IPS-18a (cell line): ENCODE data around the gene CCDC88B.

Experiments used
- H3K27ac ChIP-seq: one replicate; pipeline ENCODE4 v1.5.1; 2013; ENCODE audit warnings: low read length
- H3K27me3 ChIP-seq: one replicate; pipeline ENCODE4 v1.6.1; 2013; ENCODE audit warnings: mild to moderate bottlenecking, low read length; ENCODE audit not compliant: control insufficient read depth, insufficient read depth
- H3K36me3 ChIP-seq: one replicate; pipeline ENCODE4 v1.6.1; 2013; ENCODE audit warnings: low read depth, low read length; ENCODE audit not compliant: control insufficient read depth
- H3K4me1 ChIP-seq: one replicate; pipeline ENCODE4 v1.6.1; 2013; ENCODE audit warnings: low read depth, low read length; ENCODE audit not compliant: control insufficient read depth
- H3K4me3 ChIP-seq: one replicate; pipeline ENCODE4 v1.5.1; 2013; ENCODE audit warnings: low read length
- H3K9ac ChIP-seq: one replicate; pipeline ENCODE4 v1.6.1; 2013; ENCODE audit warnings: mild to moderate bottlenecking, low read length, moderate library complexity
- H3K9me3 ChIP-seq: one replicate; pipeline ENCODE4 v1.6.1; 2013; ENCODE audit warnings: low read depth, low read length; ENCODE audit not compliant: control insufficient read depth

The CCDC88B gene

DNA sequence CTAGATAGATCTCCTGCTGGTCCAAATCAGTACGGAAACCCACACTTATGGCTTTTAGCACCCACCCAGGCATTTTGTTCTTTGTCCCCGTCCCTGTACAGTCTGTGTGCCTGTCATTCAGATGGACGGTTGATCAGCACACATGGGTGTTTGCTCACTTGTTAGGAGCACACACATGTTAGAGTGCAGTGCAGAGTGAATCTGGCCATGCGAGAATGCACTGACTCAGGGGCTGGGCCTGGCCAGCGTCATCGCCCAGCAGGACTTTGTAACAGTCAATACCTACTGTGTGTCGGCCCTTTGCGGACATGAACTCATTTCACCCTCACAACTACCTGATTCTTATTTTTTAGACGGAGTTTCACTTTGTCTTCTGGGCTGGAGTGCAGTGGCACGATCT, 22.3 kb downstream of the CCDC88B start:
- Histone ChIP-seq H3K4me1 (peaks cover 8% of the 10 kb centered on the region), H3K4me3 (no peak overlapping the region), H3K9me3 (no peaks in the 10 kb centered on the region), H3K27me3 (peaks cover 3% of the 10 kb centered on the region), H3K27ac (no peak overlapping the region), H3K36me3 (peaks cover 12% of the 10 kb centered on the region), H3K9ac (no peak overlapping the region)

DNA sequence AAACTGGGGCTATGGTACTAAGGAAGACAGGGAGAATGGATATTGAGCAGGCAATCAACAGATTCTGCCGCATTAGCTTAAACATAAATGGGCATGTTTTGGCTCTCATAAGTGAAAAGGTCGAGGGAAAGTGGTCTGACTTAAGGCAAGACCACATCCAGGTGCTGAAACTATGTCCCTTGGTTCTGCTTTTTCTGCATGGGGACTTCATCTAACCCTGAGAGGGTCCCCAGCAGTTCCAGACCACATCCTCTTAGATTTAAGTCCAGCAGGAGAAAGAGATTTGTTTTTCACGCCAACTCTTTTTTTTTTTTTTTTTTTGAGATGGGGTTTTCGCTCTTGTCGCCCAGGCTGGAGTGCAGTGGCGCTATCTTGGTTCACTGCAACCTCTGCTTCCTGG, 24.4 kb downstream of the CCDC88B start:
- Histone ChIP-seq H3K27ac (no peak overlapping the region), H3K4me1 (peaks cover 3% of the 10 kb centered on the region), H3K27me3 (no peaks in the 10 kb centered on the region), H3K9me3 (no peaks in the 10 kb centered on the region), H3K36me3 (peaks cover 12% of the 10 kb centered on the region), H3K4me3 (no peak overlapping the region), H3K9ac (no peak overlapping the region)

DNA sequence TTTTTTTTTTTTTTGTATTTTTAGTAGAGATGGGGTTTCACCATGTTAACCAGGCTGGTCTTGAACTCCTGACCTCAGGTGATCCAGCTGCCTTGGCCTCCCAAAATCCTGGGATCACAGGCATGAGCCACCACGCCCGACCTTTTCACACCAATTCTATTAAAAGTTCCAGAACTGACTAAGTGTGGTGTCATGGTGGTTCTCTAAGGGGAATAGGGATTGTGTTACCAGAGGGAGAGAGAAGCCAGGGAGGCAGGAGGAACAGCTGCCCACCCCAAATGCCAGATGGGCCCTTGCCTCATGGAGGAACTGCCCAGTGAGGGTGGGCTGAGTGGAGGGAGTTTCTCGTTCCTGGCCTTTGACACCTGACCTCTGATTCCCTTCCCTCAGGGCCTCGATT, 24.9 kb downstream of the CCDC88B start:
- no peaks in the 10 kb centered on the region for H3K27me3 ChIP-seq
- no peaks in the 10 kb centered on the region for H3K9me3 ChIP-seq
- no peaks in the 10 kb centered on the region for H3K4me1 ChIP-seq
- no peak overlapping the region for H3K4me3 ChIP-seq
- no peak overlapping the region for H3K9ac ChIP-seq
- H3K36me3 ChIP-seq, result peaks cover 12% of the 10 kb centered on the region
- H3K27ac ChIP-seq, result no peak overlapping the region

DNA sequence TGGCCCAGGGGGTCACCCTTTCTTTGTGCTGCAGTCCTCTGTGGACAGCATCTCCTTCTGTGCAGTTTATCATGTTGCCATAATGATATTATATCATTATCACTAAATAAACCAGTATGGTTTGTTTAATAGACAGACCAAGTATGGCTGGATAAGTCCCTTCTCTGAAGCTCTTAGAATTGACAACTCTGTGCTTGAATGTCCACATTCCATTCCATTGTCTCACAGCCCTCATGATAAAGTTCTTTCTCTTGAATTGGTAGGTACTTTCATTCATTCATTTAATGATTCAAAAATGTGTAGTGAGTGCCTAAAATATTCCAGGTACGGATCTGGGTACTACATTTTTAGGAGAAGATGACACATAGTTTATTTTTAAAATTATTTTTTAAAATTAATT, 26.7 kb downstream of the CCDC88B start:
- H3K9me3 ChIP-seq, result no peaks in the 10 kb centered on the region
- H3K4me3 ChIP-seq, result no peak overlapping the region
- peaks cover 11% of the 10 kb centered on the region for H3K36me3 ChIP-seq
- H3K27me3 ChIP-seq, result no peaks in the 10 kb centered on the region
- no peak overlapping the region for H3K27ac ChIP-seq
- H3K4me1 ChIP-seq, result no peaks in the 10 kb centered on the region
- H3K9ac ChIP-seq, result no peak overlapping the region

DNA sequence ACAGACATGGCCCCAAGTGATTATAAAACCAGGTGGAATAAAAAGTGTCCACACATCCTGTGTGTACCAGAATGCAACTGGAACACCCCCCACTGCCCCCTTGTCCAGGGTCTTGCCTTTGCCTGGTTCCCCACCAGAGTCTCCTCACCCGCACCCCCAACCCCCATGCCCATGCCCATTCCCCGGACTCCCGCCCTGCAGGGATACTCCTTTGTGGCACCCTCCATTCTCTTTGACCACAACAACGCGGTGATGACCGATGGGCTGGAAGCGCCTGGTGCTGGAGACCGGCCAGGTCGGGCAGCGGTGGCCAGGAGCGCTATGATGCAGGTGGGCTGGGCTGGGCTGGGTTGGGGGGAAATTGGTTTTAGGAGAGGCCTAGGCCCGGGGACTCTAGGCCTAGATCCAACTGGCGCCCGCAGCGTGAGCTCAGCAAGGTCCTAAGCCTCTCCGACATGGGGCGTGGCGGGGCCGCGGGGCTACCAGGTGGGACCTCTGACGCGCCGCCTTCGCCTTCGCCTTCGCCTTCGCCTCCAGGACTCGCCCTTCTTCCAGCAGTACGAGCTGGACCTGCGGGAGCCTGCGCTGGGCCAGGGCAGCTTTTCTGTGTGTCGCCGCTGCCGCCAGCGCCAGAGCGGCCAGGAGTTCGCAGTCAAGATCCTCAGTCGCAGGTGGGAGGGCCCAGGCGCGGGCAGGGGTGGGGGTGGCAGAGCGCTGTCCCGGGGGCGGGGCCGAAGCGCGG, 28.1 kb downstream of the CCDC88B start:
- peaks cover 3% of the 10 kb centered on the region for H3K36me3 ChIP-seq
- no peaks in the 10 kb centered on the region for H3K4me1 ChIP-seq

DNA sequence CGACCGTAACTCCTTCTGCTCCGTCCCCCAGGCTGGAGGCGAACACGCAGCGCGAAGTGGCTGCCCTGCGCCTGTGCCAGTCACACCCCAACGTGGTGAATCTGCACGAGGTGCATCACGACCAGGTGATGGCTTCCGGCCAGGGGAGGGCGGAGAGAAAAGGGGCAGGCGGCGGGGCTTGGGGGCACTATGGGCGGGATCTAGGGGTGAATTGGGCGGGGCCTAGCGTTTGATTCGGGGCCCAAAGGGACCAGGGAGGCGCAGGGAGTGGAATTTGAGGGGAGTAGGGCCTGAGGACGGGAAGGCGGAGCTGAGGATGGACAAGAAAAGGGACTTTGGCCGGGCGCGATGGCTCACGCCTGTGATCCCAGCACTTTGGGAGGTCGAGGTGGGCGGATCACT, 28.7 kb downstream of the CCDC88B start:
- Histone ChIP-seq H3K4me1 (no peaks in the 10 kb centered on the region), H3K4me3 (no peak overlapping the region)

More for the DNA sequence above, 28.1 kb downstream of the CCDC88B start:
- H3K27ac ChIP-seq, result no peak overlapping the region
- no peaks in the 10 kb centered on the region for H3K9me3 ChIP-seq
- no peak overlapping the region for H3K9ac ChIP-seq
- H3K4me3 ChIP-seq, result no peak overlapping the region
- H3K27me3 ChIP-seq, result no peaks in the 10 kb centered on the region

DNA sequence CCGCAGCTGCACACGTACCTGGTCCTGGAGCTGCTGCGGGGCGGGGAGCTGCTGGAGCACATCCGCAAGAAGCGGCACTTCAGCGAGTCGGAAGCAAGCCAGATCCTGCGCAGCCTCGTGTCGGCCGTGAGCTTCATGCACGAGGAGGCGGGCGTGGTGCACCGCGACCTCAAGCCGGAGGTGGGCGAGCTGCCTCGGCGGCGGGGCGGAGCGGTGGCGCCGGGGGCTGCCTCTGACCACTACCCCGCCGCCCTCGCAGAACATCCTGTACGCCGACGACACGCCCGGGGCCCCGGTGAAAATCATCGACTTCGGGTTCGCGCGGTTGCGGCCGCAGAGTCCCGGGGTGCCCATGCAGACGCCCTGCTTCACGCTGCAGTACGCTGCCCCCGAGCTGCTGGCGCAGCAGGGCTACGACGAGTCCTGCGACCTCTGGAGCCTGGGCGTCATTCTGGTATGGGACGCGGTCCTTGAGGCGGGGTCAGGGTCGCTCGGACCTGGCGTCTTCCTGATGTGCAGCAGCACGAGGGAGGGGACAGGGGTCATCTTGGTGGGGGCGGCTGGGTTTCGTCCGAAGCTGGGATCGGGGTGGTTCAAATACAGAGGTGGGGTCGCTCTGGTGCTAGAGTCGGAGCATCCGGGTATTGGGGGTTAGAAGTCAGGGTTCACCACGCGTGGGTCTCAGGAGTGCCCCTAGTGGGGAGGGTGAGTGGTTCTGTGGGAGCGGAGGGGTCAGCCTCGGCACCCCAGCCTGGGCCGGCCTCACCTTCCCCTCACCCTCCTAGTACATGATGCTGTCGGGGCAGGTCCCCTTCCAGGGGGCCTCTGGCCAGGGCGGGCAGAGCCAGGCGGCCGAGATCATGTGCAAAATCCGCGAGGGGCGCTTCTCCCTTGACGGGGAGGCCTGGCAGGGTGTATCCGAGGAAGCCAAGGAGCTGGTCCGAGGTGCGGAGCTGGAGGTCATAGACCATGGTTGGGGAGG, 29.7 kb downstream of the CCDC88B start:
- Histone ChIP-seq H3K4me3 (no peak overlapping the region), H3K27me3 (no peaks in the 10 kb centered on the region), H3K4me1 (no peaks in the 10 kb centered on the region), H3K9ac (no peak overlapping the region), H3K27ac (no peak overlapping the region), H3K36me3 (peaks cover 3% of the 10 kb centered on the region), H3K9me3 (no peaks in the 10 kb centered on the region)

More for the DNA sequence above, 28.7 kb downstream of the CCDC88B start:
- no peaks in the 10 kb centered on the region for H3K9me3 ChIP-seq
- no peaks in the 10 kb centered on the region for H3K27me3 ChIP-seq
- H3K27ac ChIP-seq, result no peak overlapping the region
- no peak overlapping the region for H3K9ac ChIP-seq
- H3K36me3 ChIP-seq, result peaks cover 3% of the 10 kb centered on the region

DNA sequence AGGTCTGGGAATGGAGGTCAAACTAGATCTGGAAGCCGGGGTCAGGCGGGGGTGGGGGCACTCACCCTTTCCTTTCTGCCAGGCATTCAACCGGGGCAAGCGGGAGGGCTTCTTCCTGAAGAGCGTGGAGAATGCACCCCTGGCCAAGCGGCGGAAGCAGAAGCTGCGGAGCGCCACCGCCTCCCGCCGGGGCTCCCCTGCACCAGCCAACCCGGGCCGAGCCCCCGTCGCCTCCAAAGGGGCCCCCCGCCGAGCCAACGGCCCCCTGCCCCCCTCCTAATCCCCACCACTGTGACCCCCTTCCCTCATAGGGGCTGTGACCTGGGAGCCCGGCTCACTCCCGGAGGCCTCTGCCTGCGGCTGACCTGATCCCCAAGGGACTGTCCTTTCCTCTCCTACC, 31.2 kb downstream of the CCDC88B start:
- Histone ChIP-seq H3K4me1 (no peaks in the 10 kb centered on the region), H3K27ac (no peak overlapping the region), H3K36me3 (peaks cover 3% of the 10 kb centered on the region), H3K9ac (no peak overlapping the region), H3K4me3 (no peak overlapping the region), H3K27me3 (no peaks in the 10 kb centered on the region), H3K9me3 (no peaks in the 10 kb centered on the region)

DNA sequence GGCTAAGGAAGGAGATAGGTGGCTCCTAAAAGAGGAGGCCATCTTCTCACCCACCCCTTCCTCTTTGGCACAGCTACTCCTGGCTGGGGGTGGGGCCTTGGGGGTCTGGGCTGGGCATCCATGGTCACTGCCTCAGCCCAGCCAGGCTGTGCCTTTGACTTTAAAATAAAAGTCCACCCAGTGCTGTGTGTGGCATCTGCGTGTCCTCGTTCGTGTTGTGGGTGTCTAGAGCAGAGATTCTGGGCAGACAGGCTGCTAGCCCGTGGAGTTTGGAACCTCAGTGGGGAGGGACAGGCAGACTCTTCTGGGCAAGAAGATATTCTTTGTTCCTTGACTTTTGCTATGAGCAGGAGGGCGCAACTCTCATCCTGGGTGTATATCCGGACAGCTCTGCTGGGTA, 32.0 kb downstream of the CCDC88B start:
- Histone ChIP-seq H3K27ac (no peak overlapping the region), H3K4me3 (no peak overlapping the region), H3K36me3 (no peaks in the 10 kb centered on the region), H3K9ac (no peak overlapping the region), H3K4me1 (no peaks in the 10 kb centered on the region), H3K27me3 (no peaks in the 10 kb centered on the region), H3K9me3 (no peaks in the 10 kb centered on the region)

DNA sequence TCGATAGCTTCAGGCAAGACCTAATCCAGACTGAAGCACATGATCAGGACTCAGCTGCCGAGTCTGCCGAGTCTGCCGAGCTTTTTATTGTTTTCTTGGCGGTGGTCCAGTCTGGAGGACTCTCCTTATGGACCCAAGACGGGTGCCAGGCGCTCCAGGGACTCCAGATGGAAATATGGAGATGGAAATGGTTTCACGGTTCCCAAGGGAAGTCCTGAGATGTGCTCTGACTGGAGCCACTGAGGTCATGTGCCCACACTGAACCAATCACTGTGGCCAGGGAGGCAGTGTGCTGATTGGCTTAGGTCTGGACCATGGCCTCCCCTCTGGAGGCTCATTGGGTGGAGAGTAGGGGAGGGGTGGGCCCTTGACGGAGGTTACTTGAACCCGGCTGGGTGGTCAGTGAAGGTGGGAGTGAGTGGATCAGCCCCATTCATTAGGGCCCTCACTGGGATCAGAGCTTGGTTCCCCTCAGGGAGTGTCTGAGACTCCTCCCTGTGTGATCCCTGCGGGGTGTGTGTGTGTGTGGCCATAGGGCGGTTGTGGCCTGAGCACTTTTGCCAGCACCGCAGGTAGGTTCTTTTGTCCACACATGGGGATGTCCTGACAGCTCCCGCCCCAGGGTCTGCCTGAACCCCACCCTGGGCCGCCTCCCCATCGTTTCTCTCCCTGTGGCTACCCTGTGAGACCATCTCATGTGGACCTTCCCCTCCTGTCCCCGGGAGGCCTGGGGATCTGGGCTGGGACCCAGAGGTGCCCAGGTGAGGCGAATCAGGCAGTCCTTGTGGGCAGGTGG, 33.0 kb downstream of the CCDC88B start:
- Histone ChIP-seq H3K27ac (no peak overlapping the region), H3K4me3 (no peak overlapping the region), H3K27me3 (no peaks in the 10 kb centered on the region), H3K9ac (no peak overlapping the region), H3K36me3 (no peaks in the 10 kb centered on the region), H3K9me3 (no peaks in the 10 kb centered on the region), H3K4me1 (no peaks in the 10 kb centered on the region)

DNA sequence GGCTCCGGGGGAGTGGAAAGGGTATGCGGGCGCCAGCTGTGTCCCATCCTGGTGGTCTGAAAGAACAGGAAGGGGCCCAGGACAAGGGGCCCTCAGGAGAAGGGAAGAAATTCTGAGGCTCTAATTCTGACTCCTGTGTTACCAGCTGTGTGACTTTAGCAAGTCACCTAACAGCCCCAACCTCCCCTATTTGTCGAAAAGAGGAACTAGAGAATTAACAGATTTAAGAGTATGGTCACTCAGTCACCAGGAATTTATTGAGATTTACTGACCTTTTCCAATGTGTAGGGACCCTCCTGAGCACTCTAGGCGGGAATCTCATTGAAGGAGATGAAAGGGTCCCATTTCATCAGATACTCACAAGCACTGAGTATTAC, 33.6 kb downstream of the CCDC88B start:
- no peaks in the 10 kb centered on the region for H3K27me3 ChIP-seq
- H3K9ac ChIP-seq, result no peak overlapping the region
- no peaks in the 10 kb centered on the region for H3K36me3 ChIP-seq
- no peaks in the 10 kb centered on the region for H3K9me3 ChIP-seq
- H3K4me1 ChIP-seq, result no peaks in the 10 kb centered on the region
- H3K27ac ChIP-seq, result no peak overlapping the region
- H3K4me3 ChIP-seq, result no peak overlapping the region
